Keratinocyte (primary cell): ENCODE data around the gene KSR1.

Experiments
- CTCF ChIP-seq, 3 experiments: IDR thresholded peaks in 1 of 3; conservative IDR thresholded peaks in 1 of 3; optimal IDR thresholded peaks in 1 of 3; 2 replicates in 2 of 3; 3 replicates in 1 of 3; pipeline versions ENCODE3 to v1.5.1; 2011; ENCODE audit warnings: low read length in 3 of 3, mild to moderate bottlenecking in 3 of 3, moderate library complexity in 2 of 3, control low read depth in 1 of 3, inconsistent platforms in 1 of 3; ENCODE audit not compliant: insufficient read depth in 2 of 3; ENCODE audit errors: extremely low read depth in 1 of 3
- EZH2 ChIP-seq: IDR thresholded peaks from one replicate; pipeline ENCODE4 v1.6.1; 2012; ENCODE audit warnings: inconsistent platforms, mild to moderate bottlenecking, low read length, moderate library complexity

- no peak for TF ChIP-seq CTCF (optimal IDR thresholded peaks at IDR 0.05 in 1 of 3, IDR thresholded peaks at IDR 0.05 in 1 of 3, conservative IDR thresholded peaks at IDR 0.05 in 1 of 3; ENCODE audit: extremely low read depth in 1 of 3, insufficient read depth in 2 of 3, low read length in 3 of 3)
- no peak for TF ChIP-seq EZH2
These were observed 178.5 kb downstream of the KSR1 start for GRCh38 chr17:27634776-27635175.
